Measurements from ENCODE around the gene B9D2.

DNA sequence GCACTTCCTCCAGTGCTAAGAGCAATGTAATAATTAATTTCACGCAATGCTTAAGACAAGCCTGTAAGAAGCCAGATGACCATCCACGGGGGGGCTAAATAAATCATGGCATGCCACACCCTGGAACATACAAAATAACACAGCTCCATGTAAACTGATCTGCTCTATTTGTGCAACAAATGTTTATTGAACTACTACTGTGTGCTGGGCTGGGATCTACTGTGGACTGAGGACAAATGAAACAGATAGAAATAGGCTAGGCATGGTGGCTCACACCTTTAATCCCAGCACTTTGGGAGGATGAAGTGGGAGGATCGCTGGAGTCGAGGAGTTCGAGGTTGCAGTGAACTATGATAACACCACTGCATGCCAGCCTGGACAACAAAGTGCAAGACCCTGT lies 31.5 kb downstream of the B9D2 start:
- TF ChIP-seq, protein P1, sequence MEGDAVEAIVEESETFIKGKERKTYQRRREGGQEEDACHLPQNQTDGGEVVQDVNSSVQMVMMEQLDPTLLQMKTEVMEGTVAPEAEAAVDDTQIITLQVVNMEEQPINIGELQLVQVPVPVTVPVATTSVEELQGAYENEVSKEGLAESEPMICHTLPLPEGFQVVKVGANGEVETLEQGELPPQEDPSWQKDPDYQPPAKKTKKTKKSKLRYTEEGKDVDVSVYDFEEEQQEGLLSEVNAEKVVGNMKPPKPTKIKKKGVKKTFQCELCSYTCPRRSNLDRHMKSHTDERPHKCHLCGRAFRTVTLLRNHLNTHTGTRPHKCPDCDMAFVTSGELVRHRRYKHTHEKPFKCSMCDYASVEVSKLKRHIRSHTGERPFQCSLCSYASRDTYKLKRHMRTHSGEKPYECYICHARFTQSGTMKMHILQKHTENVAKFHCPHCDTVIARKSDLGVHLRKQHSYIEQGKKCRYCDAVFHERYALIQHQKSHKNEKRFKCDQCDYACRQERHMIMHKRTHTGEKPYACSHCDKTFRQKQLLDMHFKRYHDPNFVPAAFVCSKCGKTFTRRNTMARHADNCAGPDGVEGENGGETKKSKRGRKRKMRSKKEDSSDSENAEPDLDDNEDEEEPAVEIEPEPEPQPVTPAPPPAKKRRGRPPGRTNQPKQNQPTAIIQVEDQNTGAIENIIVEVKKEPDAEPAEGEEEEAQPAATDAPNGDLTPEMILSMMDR (IDR thresholded peaks at IDR 0.05): no peak
- TF ChIP-seq GABPA (IDR thresholded peaks at IDR 0.05; ENCODE audit: low read depth): no peak
- no peak for TF ChIP-seq GATA2 (CRISPR knock-in tag; IDR thresholded peaks at IDR 0.05)
- no peak for TF ChIP-seq EZH2phosphoT487 (IDR thresholded peaks at IDR 0.05; ENCODE audit: borderline replicate concordance, low read depth)
- TF ChIP-seq SIN3A (IDR thresholded peaks at IDR 0.05; ENCODE audit: borderline replicate concordance, low read depth, low read length): no peak
- TF ChIP-seq, protein P2, sequence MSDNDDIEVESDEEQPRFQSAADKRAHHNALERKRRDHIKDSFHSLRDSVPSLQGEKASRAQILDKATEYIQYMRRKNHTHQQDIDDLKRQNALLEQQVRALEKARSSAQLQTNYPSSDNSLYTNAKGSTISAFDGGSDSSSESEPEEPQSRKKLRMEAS (IDR thresholded peaks at IDR 0.05; ENCODE audit: low read depth): no peak

Data from SK-N-SH (cell line).